ENCODE measurements around the gene TUBB6.

Gene TUBB6

GRCh38 chr18:12290086-12290485 is 18.0 kb upstream of the TUBB6 start:
- DNase-seq (ENCODE audit: extremely low read depth in 1 of 2, low read depth in 1 of 2): no peak

GRCh38 chr18:12291161-12291560 is 16.9 kb upstream of the TUBB6 start:
- DNase-seq (ENCODE audit: extremely low read depth in 1 of 2, low read depth in 1 of 2): no peak

DNA sequence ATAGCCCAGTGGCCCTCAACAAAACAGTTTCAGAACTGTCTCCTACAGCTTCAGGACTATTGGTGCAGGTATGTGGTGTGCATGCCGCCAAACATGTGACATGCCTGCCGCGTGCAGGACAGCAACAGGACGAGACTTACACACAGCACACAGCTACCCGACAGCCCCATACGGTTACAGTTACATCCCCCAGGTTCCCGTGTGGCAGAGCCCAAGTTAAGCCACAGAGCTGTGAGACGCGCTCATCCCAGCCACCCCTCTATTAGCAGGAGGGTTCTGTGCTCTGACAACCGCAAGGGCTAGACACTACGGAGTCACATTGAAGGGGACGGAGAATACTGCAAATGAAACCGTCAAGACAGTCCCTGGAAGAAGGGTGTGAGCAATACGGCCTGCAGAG is 16.4 kb upstream of the TUBB6 start:
- no peak for DNase-seq (ENCODE audit: extremely low read depth in 1 of 2, low read depth in 1 of 2)

DNA sequence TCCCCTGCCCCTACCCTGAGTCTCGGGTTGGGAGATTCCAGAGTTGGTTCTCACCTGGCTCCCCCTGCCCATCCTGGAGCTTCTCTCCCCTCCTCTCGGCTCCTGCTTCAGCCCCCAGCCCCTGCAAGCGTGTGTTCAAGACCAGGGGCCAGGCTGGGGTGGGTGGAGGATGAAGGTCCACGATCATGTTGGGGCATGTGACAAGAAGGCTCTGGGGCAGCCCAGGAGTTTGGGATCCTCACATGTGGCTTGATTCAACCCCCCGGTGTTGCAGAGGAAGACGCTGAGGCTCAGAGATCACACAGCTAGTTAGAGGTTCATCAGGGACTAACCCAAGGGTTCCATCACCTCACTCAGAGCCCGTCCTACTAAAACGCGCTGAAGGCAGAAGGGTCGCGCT is 14.2 kb upstream of the TUBB6 start:
- DNase-seq (ENCODE audit: extremely low read depth in 1 of 2, low read depth in 1 of 2): no peak

GRCh38 chr18:12295389-12296086 is 12.5 kb upstream of the TUBB6 start:
- no peak for DNase-seq (ENCODE audit: extremely low read depth in 1 of 2, low read depth in 1 of 2)

DNA sequence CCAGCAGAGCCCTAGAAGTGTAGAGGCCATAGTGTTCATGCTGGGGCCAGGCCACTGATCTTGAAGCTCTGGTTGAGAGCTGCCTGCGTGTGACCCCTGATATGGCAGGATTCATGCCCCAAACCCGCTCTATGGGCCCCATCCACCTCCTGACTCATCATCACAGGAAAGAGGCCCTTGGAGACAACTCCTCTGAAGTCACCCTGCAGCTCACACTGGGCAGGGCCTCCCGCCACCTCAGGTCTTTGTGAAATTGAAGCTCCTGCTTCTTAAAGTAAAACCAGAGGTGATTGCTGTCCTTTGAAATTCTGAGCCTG is 12.0 kb upstream of the TUBB6 start:
- no peak for DNase-seq (ENCODE audit: extremely low read depth in 1 of 2, low read depth in 1 of 2)

- DNase-seq (ENCODE audit: extremely low read depth in 1 of 2, low read depth in 1 of 2): no peak
Observed at GRCh38 chr18:12296457-12296856, 11.6 kb upstream of the TUBB6 start.

GRCh38 chr18:12299862-12300261 is 8.2 kb upstream of the TUBB6 start:
- DNase-seq (ENCODE audit: extremely low read depth in 1 of 2, low read depth in 1 of 2): no peak

DNA sequence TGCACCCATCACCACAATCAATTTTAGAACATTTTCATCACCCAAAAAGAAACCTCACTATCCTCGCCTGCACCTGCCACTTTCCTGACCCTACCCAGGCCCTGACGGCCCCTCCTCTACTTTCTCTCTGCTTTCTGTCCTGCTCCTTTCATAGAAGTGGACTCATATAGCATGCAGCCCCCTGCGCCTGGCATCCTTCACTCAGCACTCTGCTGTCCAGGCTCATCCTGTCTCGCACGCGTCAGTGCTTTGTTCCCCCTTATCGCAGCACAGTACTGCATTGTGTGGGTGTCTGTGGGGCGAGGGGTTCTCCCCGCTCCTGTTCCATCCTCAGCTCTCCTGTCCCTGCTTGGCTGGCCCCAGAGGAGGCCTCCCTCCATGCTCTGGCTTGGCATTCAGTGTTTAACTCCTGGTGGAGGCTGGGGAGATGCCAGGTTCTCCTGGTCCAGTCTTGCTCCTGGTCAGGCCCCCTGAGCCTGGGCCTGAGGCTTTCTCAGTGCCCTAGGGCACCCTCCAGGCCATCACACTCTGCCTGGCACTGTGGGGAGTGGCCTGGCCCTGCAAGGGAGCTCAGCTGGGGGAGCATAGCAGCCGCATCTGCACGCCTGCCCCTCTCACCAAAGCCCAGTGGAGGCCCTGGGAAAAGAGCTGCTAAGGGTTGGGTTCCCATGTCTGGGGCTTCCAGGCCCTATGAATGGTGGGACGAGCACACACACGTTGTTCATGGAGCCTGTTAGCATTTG is 6.6 kb upstream of the TUBB6 start:
- no peak for DNase-seq (ENCODE audit: extremely low read depth in 1 of 2, low read depth in 1 of 2)

GRCh38 chr18:12302391-12303147 is 5.5 kb upstream of the TUBB6 start:
- no peak for DNase-seq (ENCODE audit: extremely low read depth in 1 of 2, low read depth in 1 of 2)

- DNase-seq (ENCODE audit: extremely low read depth in 1 of 2, low read depth in 1 of 2): no peak
Observed at GRCh38 chr18:12304351-12305210, 3.5 kb upstream of the TUBB6 start.

- no peak for DNase-seq (ENCODE audit: extremely low read depth in 1 of 2, low read depth in 1 of 2)
Observed at GRCh38 chr18:12305211-12305610, 2.8 kb upstream of the TUBB6 start.

- DNase-seq (ENCODE audit: extremely low read depth in 1 of 2, low read depth in 1 of 2): no peak
Observed at GRCh38 chr18:12305930-12306629, 2.0 kb upstream of the TUBB6 start.

DNA sequence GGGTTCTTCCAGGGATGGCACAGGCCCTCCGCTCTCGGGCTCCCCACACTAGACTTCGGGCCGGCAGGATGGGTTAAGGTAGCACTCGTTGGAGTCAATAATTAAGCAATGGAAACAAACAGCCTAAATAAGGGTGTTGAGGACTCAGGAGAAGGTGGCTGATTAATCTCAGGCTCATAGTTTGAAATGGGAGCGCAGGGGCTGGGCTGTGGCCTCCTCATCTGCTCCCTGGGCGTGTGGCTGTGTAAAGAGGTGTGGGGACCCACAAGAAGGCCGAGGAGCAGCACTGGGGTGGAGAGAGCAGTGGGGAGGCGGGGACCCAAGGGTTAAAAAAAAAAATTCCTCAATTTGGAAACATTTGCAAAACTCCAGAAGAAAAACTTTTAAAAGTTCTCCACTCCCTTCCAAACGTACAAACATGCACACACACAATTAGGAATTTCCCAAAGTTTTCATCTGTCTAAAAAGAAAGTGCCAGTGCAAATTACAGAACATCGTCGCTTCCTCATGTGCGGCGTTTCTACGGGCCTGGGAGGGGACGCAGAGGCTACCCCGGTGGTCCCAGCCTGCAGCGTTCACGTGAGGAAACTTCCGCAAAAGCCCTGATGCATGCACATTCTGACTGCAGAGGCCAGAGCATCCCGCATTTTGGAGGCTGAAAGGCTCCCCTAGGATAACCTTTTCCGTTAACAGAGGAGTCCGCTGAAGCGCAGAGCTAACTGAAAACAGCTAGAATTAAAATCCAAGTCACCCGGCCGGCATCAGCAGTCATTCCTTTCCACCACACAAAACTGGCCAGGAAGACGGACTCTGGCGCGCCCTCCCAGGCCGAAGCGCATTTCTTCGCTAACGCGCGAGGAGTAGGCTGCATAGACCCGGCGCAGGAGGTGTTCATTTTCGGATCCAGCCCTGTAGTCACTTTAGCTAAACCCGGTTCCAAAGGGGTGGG is 1.0 kb upstream of the TUBB6 start:
- no peak for DNase-seq (ENCODE audit: extremely low read depth in 1 of 2, low read depth in 1 of 2)

DNA sequence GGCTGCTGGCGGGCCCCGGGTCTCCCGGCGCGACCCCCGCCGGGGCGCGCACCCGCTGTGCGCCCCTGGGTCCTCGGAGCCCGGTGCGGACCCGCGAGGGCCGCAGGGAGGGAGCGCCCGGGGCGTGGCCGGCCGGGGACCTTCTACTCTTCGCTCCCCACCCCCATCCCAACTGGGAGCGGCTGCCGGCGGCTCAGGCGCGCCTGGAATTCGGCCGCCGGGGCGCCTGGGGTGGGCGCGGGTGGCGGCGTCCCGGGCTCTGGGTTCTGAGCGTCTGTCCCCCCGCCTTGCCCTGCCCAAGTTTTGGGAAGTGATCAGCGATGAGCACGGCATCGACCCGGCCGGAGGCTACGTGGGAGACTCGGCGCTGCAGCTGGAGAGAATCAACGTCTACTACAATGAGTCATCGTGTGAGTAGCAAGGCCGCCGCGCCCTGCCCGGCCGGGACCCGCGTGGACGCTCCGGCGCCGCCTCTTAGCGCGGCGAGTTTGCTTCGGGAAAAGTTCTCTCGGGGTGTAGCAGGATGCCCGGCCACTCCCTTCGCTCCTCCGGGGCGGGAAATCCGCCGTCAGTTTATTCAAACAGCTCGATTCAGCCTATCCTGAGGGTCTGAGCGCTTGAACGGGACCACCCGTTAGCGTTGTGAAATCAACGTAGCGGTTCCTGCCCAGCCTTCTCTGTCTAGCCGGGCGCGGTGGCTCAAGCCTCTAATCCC is 502 bp downstream of the TUBB6 start:
- DNase-seq (ENCODE audit: extremely low read depth in 1 of 2, low read depth in 1 of 2): no peak

- DNase-seq (ENCODE audit: extremely low read depth in 1 of 2, low read depth in 1 of 2): no peak
Observed at GRCh38 chr18:12309683-12310198, 1.7 kb downstream of the TUBB6 start.

GRCh38 chr18:12310762-12311161 is 2.7 kb downstream of the TUBB6 start:
- DNase-seq (ENCODE audit: extremely low read depth in 1 of 2, low read depth in 1 of 2): no peak

DNA sequence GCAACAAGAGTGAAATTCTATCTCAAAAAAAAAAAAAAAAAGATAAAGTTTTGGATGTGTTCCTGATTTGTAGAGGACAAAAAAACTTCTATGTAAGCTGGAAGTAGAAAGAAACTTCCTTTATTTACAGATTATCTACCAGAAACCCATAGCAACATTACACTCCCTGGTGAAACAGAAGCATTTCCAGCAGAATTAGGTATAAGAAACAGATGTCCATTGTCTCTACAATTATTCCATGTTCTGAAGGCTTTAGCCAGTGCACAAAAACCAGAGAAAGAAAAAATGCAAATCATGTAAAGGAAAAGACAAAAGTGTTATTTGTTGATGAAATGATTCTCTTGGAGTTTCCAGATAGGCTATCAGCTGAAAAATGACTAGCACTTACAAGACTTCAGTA is 4.9 kb downstream of the TUBB6 start:
- DNase-seq (ENCODE audit: extremely low read depth in 1 of 2, low read depth in 1 of 2): no peak

Data from activated CD8-positive, alpha-beta memory T cell treated with anti-CD3 and anti-CD28 coated beads for 1 hour (primary cell).